IMR-90 (cell line): ENCODE results near the gene NTN4. TPM values are rescaled to one million over a fixed set of nuclear protein-coding genes. Genes with fewer than 3 reads are reported as not detected.
"Not testable (repeated sequence)": the region's sequence is repeated elsewhere in the genome, so short reads cannot be mapped to it uniquely, and the experiment has no call there.

Experiments used
- ATAC-seq: fragments of 200-7000 bp; cut with Tn5 transposase; 2 replicates; pipeline ENCODE4 v1.9.1; 2020; ENCODE audit warnings: low read depth, mild to moderate bottlenecking, moderate library complexity
- BruUV-seq: library from RNA; stranded (reverse); fragments of 400-500 nt; replicated peaks from 2 replicates; lab custom pipeline; 2021; lab: Mats Ljungman, UMichigan
- CTCF ChIA-PET: fragments of 300-600 bp; formaldehyde crosslinking; extraction: SDS; loops from one replicate; lab custom pipeline; 2021; ENCODE audit warnings: antibody characterized with exemption; lab: Yijun Ruan, JAX
- POLR2A ChIA-PET: fragments of 300-600 bp; sonication (Branson Sonifier 250); formaldehyde crosslinking; loops from one replicate; lab custom pipeline; 2022; ENCODE audit warnings: antibody characterized with exemption; ENCODE audit not compliant: unreplicated experiment; lab: Charles Lee
- DNase-seq: peaks from one replicate; pipeline ENCODE4 v3.0.0; 2013
- H2AFZ ChIP-seq: replicated peaks from 2 replicates; pipeline ENCODE3; 2013; ENCODE audit warnings: low read length, mild to moderate bottlenecking; ENCODE audit not compliant: poor library complexity
- H2AK5ac ChIP-seq: 2 replicates; pipeline ENCODE4 v1.6.1; 2013; ENCODE audit warnings: low read depth, low read length, inconsistent platforms
- H2AK9ac ChIP-seq: replicated peaks from 2 replicates; pipeline ENCODE3; 2013; ENCODE audit warnings: mild to moderate bottlenecking, low read depth, low read length, moderate library complexity; ENCODE audit not compliant: poor library complexity
- H2BK120ac ChIP-seq: 2 replicates; pipeline ENCODE4 v1.6.1; 2013; ENCODE audit warnings: low read depth, low read length, inconsistent platforms
- H2BK15ac ChIP-seq: 3 replicates; pipeline ENCODE4 v1.6.1; 2013; ENCODE audit warnings: low read depth, low read length, inconsistent platforms
- H2BK20ac ChIP-seq: 2 replicates; pipeline ENCODE4 v1.6.1; 2013; ENCODE audit warnings: low read depth, mild to moderate bottlenecking, inconsistent platforms, low read length, moderate library complexity
- H2BK5ac ChIP-seq: 2 replicates; pipeline ENCODE4 v1.6.1; 2013; ENCODE audit warnings: mild to moderate bottlenecking, low read depth, low read length, inconsistent platforms; ENCODE audit not compliant: poor library complexity, severe bottlenecking
- H3K14ac ChIP-seq: replicated peaks from 2 replicates; pipeline ENCODE4 v1.6.1; 2013; ENCODE audit warnings: low read depth, low read length, inconsistent platforms
- H3K18ac ChIP-seq: 2 replicates; pipeline ENCODE4 v1.6.1; 2013; ENCODE audit warnings: low read depth, low read length, control low read depth
- H3K23ac ChIP-seq: 2 replicates; pipeline ENCODE4 v1.6.1; 2013; ENCODE audit warnings: low read depth, low read length, inconsistent platforms
- H3K27ac ChIP-seq: 2 replicates; pipeline ENCODE4 v1.5.1; 2013; ENCODE audit warnings: mild to moderate bottlenecking, control low read depth, low read length; ENCODE audit not compliant: insufficient read depth
- H3K27me3 ChIP-seq: 2 replicates; pipeline ENCODE4 v1.6.1; 2013; ENCODE audit warnings: low read length; ENCODE audit not compliant: control insufficient read depth, insufficient read depth
- H3K36me3 ChIP-seq: 2 replicates; pipeline ENCODE4 v1.6.1; 2013; ENCODE audit warnings: low read length, mixed read lengths; ENCODE audit not compliant: control insufficient read depth, insufficient read depth
- H3K4ac ChIP-seq: 2 replicates; pipeline ENCODE4 v1.6.1; 2013; ENCODE audit warnings: low read depth, low read length, inconsistent platforms
- H3K4me1 ChIP-seq: 2 replicates; pipeline ENCODE4 v1.6.1; 2013; ENCODE audit warnings: low read length, mixed read lengths; ENCODE audit not compliant: control insufficient read depth, insufficient read depth
- H3K4me2 ChIP-seq: 2 replicates; pipeline ENCODE4 v1.6.1; 2013; ENCODE audit warnings: low read depth, mild to moderate bottlenecking, control low read depth, low read length, moderate library complexity
- H3K4me3 ChIP-seq: 2 replicates; pipeline ENCODE4 v1.5.1; 2013; ENCODE audit warnings: low read depth, mild to moderate bottlenecking, control low read depth, low read length, moderate library complexity; ENCODE audit not compliant: insufficient read depth
- H3K56ac ChIP-seq: 2 replicates; pipeline ENCODE4 v1.6.1; 2013; ENCODE audit warnings: low read length, inconsistent platforms; ENCODE audit not compliant: insufficient read depth; ENCODE audit errors: extremely low read depth
- H3K79me1 ChIP-seq, 2 experiments: 2 replicates each; pipeline ENCODE4 v1.6.1; 2013; ENCODE audit warnings: low read length in 2 of 2, inconsistent platforms in 1 of 2, low read depth in 1 of 2
- H3K9ac ChIP-seq: 2 replicates; pipeline ENCODE4 v1.6.1; 2013; ENCODE audit warnings: low read depth, low read length, control low read depth
- H3K9me1 ChIP-seq: 2 replicates; pipeline ENCODE4 v1.6.1; 2013; ENCODE audit warnings: low read length, inconsistent platforms; ENCODE audit not compliant: insufficient read depth
- H3K9me3 ChIP-seq: 2 replicates; pipeline ENCODE4 v1.6.1; 2013; ENCODE audit warnings: low read length; ENCODE audit not compliant: control insufficient read depth, insufficient read depth
- H4K20me1 ChIP-seq: 2 replicates; pipeline ENCODE4 v1.6.1; 2013; ENCODE audit warnings: low read length, inconsistent platforms; ENCODE audit not compliant: insufficient read depth
- H4K5ac ChIP-seq: 2 replicates; pipeline ENCODE4 v1.6.1; 2013; ENCODE audit warnings: mild to moderate bottlenecking, low read depth, low read length, control low read depth
- H4K8ac ChIP-seq, 2 experiments: 2 replicates each; pipeline ENCODE4 v1.6.1; 2013; ENCODE audit warnings: low read depth in 2 of 2, low read length in 2 of 2, control low read depth in 1 of 2, inconsistent platforms in 1 of 2
- H4K91ac ChIP-seq: 2 replicates; pipeline ENCODE4 v1.6.1; 2013; ENCODE audit warnings: low read depth, low read length, inconsistent platforms; ENCODE audit not compliant: insufficient read depth
- CEBPB ChIP-seq: IDR thresholded peaks from 2 replicates; pipeline ENCODE4 v1.6.1; 2012; ENCODE audit warnings: low read depth, low read length, improper control_type of control experiment
- MAFK ChIP-seq: IDR thresholded peaks from 2 replicates; pipeline ENCODE4 v1.6.1; 2012; ENCODE audit warnings: low read depth, low read length, improper control_type of control experiment
- POLR2A ChIP-seq: IDR thresholded peaks from 2 replicates; pipeline ENCODE4 v1.6.1; 2012; ENCODE audit warnings: mild to moderate bottlenecking, low read depth, low read length
- RAD21 ChIP-seq: IDR thresholded peaks from 2 replicates; pipeline ENCODE4 v1.6.1; 2012; ENCODE audit warnings: low read length, improper control_type of control experiment
- RCOR1 ChIP-seq: IDR thresholded peaks from 2 replicates; pipeline ENCODE4 v1.6.1; 2012; ENCODE audit warnings: mild to moderate bottlenecking, low read length, improper control_type of control experiment; ENCODE audit not compliant: insufficient replicate concordance
- SMC3 ChIP-seq: fragments of 150-350 bp; IDR thresholded peaks from 2 replicates; pipeline ENCODE4 v1.6.1; 2016; ENCODE audit warnings: low read depth, mild to moderate bottlenecking, antibody characterized with exemption, low read length, moderate library complexity
- WGBS, 2 experiments: methylation state at CpG; one replicate each; pipeline versions ENCODE4 v1.1.5 to v1.1.7; 2013; ENCODE audit warnings: missing lambda C conversion rate in 2 of 2; ENCODE audit not compliant: insufficient read length in 1 of 2; ENCODE audit errors: extremely low coverage in 2 of 2; 5-methylcytosine and 5-hydroxymethylcytosine counted together
- dilution Hi-C: fragments of 300-500 bp; cut with HindIII; formaldehyde crosslinking; loops from one replicate; pipeline ENCODE4 v1.14.3; 2018; ENCODE audit warnings: low sequenced_read_pairs; ENCODE audit not compliant: unreplicated experiment
- in situ Hi-C: fragments of 300-500 bp; cut with MboI; formaldehyde crosslinking; loops from 3 replicates; pipeline ENCODE4 v1.14.3; 2019; ENCODE audit warnings: low sequenced_read_pairs, inconsistent platforms, mixed read lengths
- intact Hi-C: fragments of 100-400 bp; cut with micrococcal nuclease; formaldehyde crosslinking; loops from 2 replicates; pipeline ENCODE4 v1.10.0; 2022
- polyA plus RNA-seq, 3 experiments: library from polyadenylated mRNA; depleted of rRNA; stranded (reverse); fragments of >200 nt; gene quantifications; 2 replicates each; pipeline ENCODE4 v1.2.3, GENCODE V29; 2012; ENCODE audit warnings: low replicate concordance in 1 of 3
- total RNA-seq: library from RNA; depleted of rRNA; stranded (reverse); fragments of >200 nt; gene quantifications from 2 replicates; pipeline ENCODE4 v1.2.3, GENCODE V29; 2012
- TF ChIP-seq, protein P1 (sequence below): conservative IDR thresholded peaks from 2 replicates; pipeline ENCODE4 v1.5.1; 2012; ENCODE audit warnings: mild to moderate bottlenecking, low read depth, low read length, improper control_type of control experiment

Gene NTN4
- total and polyA plus RNA-seq, 2 of the 4 experiments (the other 2 are of a cell fraction) = 54.6 to 56.6 TPM

GRCh38 chr12:95815632-95816212 lies 25.2 kb upstream of the NTN4 start:
- intact Hi-C loops = loop anchor here (1.0 kb wide), 2 partner anchors 192 to 233 kb away; no protein-coding TSS in a partner anchor
- ATAC-seq = peak; percentile 82
- TF ChIP-seq SMC3 (peak; percentile 91), RAD21 (peak; percentile 97), POLR2A (peak; percentile 45; the same call in 1 of the 2 replicates), RCOR1 (no peak), MAFK (no peak), CEBPB (no peak)
- TF ChIP-seq, protein P1, sequence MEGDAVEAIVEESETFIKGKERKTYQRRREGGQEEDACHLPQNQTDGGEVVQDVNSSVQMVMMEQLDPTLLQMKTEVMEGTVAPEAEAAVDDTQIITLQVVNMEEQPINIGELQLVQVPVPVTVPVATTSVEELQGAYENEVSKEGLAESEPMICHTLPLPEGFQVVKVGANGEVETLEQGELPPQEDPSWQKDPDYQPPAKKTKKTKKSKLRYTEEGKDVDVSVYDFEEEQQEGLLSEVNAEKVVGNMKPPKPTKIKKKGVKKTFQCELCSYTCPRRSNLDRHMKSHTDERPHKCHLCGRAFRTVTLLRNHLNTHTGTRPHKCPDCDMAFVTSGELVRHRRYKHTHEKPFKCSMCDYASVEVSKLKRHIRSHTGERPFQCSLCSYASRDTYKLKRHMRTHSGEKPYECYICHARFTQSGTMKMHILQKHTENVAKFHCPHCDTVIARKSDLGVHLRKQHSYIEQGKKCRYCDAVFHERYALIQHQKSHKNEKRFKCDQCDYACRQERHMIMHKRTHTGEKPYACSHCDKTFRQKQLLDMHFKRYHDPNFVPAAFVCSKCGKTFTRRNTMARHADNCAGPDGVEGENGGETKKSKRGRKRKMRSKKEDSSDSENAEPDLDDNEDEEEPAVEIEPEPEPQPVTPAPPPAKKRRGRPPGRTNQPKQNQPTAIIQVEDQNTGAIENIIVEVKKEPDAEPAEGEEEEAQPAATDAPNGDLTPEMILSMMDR = peak; percentile 80
- H3K27me3 ChIP-seq = no peaks in the 10 kb centered on the region
- no peak overlapping the region for H3K4ac ChIP-seq
- H3K9me1 ChIP-seq = no peaks in the 10 kb centered on the region
- H4K20me1 ChIP-seq = no peaks in the 10 kb centered on the region
- H3K4me1 ChIP-seq = no peaks in the 10 kb centered on the region
- H3K9ac ChIP-seq = no peak overlapping the region
- BruUV-seq = no TSS peak
- H2AFZ ChIP-seq = no peak overlapping the region
- no peak overlapping the region for H2BK20ac ChIP-seq
- H4K91ac ChIP-seq = no peak overlapping the region
- no peak overlapping the region for H2BK15ac ChIP-seq
- H3K4me2 ChIP-seq = no peak overlapping the region
- no peak overlapping the region for H2BK5ac ChIP-seq
- H3K18ac ChIP-seq = no peak overlapping the region
- H4K8ac ChIP-seq = peak overlapping the region in 1 of 2 experiments; percentile 34; a peak in 1 of 4 replicates
- dilution Hi-C loops = no loop called here
- no CpG with 5 or more reads among the region's 5 CpGs for WGBS, 2 experiments
- H2AK9ac ChIP-seq = no peak overlapping the region
- H3K36me3 ChIP-seq = no peaks in the 10 kb centered on the region
- H3K9me3 ChIP-seq = no peaks in the 10 kb centered on the region
- no peak overlapping the region for H2AK5ac ChIP-seq
- ChIA-PET CTCF (interaction anchor here (0.6 to 0.7 kb wide), 2 partner anchors 234 to 596 kb away, joined by 3 to 5 read pairs; no protein-coding TSS in a partner anchor), POLR2A (no interaction called here)
- H3K56ac ChIP-seq = no peak overlapping the region
- peak; percentile 62 for DNase-seq
- no peak overlapping the region for H3K4me3 ChIP-seq
- no peak overlapping the region for H3K14ac ChIP-seq
- H4K5ac ChIP-seq = no peak overlapping the region
- no peaks in the 10 kb centered on the region for H3K79me1 ChIP-seq
- in situ Hi-C loops = loop anchor here (5.0 kb wide), 1 partner anchor 233 kb away; no protein-coding TSS in a partner anchor
- H3K27ac ChIP-seq = no peak overlapping the region
- H3K23ac ChIP-seq = no peak overlapping the region
- H2BK120ac ChIP-seq = peak overlapping the region; percentile 53; the same call in 1 of the 2 replicates

DNA sequence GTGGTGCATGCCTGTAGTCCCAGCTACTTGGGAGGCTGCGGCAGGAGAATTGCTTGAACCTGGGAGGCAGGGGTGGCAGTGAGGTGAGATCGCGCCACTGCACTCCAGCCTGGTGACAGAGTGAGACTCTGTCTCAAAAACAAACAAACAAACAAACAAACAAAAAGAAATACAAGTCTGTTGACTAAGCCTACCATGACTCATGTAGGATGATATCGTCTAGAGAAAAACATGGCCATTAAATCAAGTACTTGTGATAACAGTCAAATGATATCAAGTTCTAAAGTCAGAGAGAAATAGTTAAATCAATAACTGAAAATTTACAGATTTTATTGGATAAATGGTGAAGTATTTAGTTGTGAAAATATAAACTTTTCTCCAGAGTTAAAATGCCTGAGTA lies 21.6 kb upstream of the NTN4 start:
- intact Hi-C loops, BruUV-seq: not testable (repeated sequence)

More for the DNA sequence above, 21.6 kb upstream of the NTN4 start:
- H4K5ac ChIP-seq, H3K27me3 ChIP-seq, H3K9ac ChIP-seq, H4K8ac ChIP-seq, H3K4me2 ChIP-seq, DNase-seq, H3K56ac ChIP-seq, H2AFZ ChIP-seq, H3K9me3 ChIP-seq, ATAC-seq, H3K18ac ChIP-seq, CTCF ChIA-PET, H2BK5ac ChIP-seq, H3K14ac ChIP-seq, H2BK120ac ChIP-seq, H3K4me1 ChIP-seq, dilution Hi-C loops, H3K27ac ChIP-seq, H3K79me1 ChIP-seq, H3K4ac ChIP-seq, H2AK5ac ChIP-seq, H4K20me1 ChIP-seq, H2AK9ac ChIP-seq, POLR2A ChIA-PET, H2BK15ac ChIP-seq, H3K4me3 ChIP-seq, H3K36me3 ChIP-seq, H3K9me1 ChIP-seq, H2BK20ac ChIP-seq, H3K23ac ChIP-seq, in situ Hi-C loops, H4K91ac ChIP-seq: not testable (repeated sequence)
- WGBS, 2 experiments = no CpG with 5 or more reads among the region's 4 CpGs
